Retina (tissue), 1 donor: ENCODE measurements around the gene PATL2.
A peak's percentile ranks its signal among the peaks of the same experiment; 100 is the strongest.
"Not testable (repeated sequence)": the region's sequence is repeated elsewhere in the genome, so short reads cannot be mapped to it uniquely, and the experiment has no call there.

Source experiments
- DNase-seq: peaks from one replicate; pipeline ENCODE4 v3.0.0-alpha.2; 2016

Gene PATL2

DNA sequence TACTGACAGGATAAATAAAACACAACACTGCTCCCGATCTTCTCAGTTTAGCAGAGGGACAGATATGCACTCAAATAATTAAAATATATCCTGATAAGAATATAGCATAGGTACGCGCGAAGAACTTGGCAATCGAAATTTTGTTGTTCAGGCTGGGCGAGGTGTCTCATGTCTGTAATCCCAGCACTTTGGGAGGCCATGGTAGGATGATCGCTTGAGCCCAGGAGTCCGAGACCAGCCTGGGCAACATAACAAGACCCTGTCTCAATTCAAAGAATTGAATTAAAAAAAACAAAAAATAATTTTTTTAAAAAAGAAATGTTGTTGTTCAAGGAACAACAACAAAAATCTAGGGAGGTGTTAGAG is 7.8 kb upstream of the PATL2 start:
- DNase-seq, result no peak

DNA sequence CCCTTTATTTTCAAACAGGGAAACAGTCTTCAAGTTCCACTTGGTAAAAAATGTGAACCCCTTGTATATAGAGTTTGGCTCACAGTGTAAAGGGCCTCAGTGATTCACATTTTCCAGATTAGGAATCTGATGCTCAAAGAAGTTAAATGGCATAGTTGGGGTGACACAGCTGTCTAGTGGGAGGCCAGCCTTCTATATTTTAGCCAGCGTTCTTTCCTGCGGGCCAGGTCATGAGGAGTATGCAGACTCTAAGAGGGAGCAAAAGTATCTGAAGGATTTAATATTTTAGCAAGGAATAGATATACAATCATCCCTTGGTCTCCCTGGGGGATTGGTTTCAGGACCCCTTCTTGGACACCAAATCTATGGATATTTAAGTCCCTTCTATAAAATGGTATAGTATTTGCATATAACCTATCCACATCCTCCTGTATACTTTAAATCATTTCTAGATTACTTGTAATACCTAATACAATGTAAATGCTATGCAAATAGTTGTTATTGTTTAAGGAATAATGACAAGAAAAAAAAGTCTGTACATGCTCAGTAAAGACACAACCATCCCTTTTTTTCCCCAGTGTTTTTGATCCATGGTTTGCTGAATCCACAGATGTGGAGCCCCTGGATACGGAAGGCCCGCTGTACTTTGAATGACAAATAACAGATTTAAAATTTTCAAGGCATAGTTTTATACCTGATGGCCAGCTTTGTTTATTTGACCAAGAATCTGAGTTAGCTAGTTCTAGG is 7.2 kb upstream of the PATL2 start:
- DNase-seq, result no peak

DNA sequence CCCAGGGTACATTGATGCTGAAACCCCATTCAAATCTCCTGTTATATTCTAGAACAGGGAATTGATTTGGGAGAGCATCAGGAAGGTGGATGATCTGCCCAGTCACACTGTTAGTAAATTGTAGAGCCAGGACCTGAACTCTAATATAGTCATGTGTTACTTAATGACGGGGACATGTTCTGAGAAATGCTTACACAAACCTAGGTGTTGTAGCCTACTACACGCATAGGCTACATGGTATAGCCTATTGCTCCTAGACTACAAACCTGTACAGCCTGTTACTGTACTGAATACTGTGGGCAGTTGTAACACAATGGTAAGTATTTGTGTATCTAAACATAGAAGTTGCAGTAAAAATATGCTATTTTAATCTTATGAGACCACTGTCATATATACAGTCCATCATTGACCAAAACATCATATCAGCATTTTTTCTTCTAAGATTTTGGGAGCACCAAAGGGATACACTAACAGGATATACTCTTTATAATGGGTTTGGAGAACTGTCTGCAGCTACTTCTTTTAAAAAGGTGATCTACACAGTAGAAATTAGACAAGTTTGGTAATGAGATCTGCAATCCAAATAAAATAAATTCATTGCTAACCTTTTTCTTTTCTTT is 6.0 kb upstream of the PATL2 start:
- DNase-seq, result no peak

DNA sequence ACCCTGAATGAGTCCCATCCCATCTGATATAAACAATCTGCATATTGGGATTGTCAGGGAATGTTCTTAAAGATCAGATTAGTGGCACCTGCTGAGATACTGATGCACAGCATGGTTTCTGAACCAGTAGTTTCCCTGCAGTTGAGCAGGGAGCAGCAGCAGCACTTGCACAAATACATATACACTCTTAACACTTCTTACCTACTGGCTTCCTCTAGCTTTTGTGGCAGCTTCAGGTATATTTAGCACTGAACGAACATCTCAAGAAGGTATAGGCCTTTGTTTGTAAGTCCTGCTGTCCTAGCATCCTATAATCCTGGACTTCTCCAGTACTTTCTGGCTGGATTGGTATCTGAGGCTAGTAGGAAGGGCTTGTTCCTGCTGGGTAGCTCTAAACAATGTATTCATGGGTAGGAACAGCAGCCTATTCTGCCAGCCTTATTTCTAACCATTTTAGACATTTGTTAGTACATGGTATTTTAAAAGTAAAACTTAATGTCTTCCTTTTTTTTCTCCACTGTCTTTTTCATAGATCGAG is 4.7 kb upstream of the PATL2 start:
- no peak for DNase-seq

DNA sequence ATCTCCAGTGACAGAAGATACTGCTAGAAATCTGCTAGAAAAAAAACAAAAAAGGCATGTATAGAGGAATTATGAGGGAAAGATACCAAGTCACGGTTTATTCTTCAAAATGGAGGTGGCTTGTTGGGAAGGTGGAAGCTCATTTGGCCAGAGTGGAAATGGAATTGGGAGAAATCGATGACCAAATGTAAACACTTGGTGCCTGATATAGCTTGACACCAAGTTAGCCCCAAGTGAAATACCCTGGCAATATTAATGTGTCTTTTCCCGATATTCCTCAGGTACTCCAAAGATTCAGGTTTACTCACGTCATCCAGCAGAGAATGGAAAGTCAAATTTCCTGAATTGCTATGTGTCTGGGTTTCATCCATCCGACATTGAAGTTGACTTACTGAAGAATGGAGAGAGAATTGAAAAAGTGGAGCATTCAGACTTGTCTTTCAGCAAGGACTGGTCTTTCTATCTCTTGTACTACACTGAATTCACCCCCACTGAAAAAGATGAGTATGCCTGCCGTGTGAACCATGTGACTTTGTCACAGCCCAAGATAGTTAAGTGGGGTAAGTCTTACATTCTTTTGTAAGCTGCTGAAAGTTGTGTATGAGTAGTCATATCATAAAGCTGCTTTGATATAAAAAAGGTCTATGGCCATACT is 4.1 kb upstream of the PATL2 start:
- DNase-seq, result no peak

DNA sequence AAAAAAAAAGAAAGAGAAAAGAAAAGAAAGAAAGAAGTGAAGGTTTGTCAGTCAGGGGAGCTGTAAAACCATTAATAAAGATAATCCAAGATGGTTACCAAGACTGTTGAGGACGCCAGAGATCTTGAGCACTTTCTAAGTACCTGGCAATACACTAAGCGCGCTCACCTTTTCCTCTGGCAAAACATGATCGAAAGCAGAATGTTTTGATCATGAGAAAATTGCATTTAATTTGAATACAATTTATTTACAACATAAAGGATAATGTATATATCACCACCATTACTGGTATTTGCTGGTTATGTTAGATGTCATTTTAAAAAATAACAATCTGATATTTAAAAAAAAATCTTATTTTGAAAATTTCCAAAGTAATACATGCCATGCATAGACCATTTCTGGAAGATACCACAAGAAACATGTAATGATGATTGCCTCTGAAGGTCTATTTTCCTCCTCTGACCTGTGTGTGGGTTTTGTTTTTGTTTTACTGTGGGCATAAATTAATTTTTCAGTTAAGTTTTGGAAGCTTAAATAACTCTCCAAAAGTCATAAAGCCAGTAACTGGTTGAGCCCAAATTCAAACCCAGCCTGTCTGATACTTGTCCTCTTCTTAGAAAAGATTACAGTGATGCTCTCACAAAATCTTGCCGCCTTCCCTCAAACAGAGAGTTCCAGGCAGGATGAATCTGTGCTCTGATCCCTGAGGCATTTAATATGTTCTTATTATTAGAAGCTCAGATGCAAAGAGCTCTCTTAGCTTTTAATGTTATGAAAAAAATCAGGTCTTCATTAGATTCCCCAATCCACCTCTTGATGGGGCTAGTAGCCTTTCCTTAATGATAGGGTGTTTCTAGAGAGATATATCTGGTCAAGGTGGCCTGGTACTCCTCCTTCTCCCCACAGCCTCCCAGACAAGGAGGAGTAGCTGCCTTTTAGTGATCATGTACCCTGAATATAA is 2.2 kb upstream of the PATL2 start:
- DNase-seq, result no peak

DNA sequence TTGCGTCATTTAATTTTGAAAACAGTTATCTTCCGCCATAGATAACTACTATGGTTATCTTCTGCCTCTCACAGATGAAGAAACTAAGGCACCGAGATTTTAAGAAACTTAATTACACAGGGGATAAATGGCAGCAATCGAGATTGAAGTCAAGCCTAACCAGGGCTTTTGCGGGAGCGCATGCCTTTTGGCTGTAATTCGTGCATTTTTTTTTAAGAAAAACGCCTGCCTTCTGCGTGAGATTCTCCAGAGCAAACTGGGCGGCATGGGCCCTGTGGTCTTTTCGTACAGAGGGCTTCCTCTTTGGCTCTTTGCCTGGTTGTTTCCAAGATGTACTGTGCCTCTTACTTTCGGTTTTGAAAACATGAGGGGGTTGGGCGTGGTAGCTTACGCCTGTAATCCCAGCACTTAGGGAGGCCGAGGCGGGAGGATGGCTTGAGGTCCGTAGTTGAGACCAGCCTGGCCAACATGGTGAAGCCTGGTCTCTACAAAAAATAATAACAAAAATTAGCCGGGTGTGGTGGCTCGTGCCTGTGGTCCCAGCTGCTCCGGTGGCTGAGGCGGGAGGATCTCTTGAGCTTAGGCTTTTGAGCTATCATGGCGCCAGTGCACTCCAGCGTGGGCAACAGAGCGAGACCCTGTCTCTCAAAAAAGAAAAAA is 1.4 kb upstream of the PATL2 start:
- peak; percentile 16 for DNase-seq

DNA sequence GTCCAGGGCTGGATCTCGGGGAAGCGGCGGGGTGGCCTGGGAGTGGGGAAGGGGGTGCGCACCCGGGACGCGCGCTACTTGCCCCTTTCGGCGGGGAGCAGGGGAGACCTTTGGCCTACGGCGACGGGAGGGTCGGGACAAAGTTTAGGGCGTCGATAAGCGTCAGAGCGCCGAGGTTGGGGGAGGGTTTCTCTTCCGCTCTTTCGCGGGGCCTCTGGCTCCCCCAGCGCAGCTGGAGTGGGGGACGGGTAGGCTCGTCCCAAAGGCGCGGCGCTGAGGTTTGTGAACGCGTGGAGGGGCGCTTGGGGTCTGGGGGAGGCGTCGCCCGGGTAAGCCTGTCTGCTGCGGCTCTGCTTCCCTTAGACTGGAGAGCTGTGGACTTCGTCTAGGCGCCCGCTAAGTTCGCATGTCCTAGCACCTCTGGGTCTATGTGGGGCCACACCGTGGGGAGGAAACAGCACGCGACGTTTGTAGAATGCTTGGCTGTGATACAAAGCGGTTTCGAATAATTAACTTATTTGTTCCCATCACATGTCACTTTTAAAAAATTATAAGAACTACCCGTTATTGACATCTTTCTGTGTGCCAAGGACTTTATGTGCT is 721 bp upstream of the PATL2 start:
- no peak for DNase-seq

DNA sequence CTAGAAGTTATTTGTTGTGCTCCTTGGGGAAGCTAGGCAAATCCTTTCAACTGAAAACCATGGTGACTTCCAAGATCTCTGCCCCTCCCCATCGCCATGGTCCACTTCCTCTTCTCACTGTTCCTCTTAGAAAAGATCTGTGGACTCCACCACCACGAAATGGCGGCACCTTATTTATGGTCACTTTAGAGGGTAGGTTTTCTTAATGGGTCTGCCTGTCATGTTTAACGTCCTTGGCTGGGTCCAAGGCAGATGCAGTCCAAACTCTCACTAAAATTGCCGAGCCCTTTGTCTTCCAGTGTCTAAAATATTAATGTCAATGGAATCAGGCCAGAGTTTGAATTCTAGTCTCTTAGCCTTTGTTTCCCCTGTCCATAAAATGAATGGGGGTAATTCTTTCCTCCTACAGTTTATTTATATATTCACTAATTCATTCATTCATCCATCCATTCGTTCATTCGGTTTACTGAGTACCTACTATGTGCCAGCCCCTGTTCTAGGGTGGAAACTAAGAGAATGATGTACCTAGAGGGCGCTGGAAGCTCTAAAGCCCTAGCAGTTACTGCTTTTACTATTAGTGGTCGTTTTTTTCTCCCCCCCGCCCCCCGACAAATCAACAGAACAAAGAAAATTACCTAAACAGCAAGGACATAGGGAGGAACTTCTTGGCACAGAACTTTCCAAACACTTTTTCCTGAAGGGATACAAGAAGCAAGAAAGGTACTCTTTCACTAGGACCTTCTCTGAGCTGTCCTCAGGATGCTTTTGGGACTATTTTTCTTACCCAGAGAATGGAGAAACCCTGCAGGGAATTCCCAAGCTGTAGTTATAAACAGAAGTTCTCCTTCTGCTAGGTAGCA is 657 bp downstream of the PATL2 start:
- no peak for DNase-seq

DNA sequence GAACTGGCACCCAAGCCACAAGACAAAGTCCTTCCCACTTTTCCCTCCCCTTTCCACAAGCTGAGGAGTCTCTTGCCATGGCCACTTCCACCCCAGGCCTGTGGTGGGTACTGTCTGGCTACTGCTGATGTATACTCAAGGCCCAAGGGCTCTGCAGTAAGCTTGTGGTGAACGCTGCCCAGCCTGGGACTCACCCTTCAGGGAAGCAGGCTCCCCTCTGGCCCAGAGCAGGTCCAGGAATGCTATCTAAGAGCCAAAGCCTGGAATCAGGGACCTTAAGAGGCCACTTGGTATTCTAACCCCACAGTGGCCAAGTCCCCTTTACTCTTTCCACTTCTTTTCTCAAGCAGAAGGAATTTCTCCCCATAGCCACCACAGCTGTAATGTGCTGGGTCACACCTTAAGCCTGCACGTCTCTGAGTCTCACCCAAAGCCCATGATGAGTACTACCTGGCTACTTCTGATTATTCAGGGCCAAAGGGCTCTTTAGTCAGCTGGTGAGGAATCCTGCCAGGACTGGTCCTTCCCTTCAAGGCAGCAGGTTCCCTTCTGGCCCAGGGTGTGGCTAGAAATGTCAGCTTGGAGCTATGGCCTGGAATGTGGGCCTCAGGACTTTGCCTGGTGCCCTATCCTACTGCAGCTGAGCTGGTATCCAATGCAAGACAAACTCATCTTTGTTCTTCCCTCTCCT is 4.0 kb downstream of the PATL2 start:
- no peak for DNase-seq

DNA sequence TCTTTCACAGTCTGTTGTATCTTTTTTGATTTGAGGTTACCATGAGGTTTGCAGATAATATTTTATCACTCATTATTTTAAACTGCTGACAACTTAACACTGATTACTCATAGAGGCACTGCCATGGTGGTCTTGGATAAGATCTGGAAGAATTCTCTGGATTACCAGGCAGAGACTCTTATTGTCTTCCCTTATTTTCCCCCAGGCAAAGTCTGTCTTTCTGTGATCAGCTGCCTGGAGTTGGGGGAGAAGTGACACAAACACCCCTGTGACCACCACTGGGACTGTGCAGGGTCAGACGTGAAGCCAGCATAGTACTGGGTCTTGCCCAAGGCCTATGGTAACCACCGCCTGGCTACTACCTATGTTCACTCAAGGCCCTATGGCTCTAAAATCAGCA is 4.7 kb downstream of the PATL2 start:
- no peak for DNase-seq

DNA sequence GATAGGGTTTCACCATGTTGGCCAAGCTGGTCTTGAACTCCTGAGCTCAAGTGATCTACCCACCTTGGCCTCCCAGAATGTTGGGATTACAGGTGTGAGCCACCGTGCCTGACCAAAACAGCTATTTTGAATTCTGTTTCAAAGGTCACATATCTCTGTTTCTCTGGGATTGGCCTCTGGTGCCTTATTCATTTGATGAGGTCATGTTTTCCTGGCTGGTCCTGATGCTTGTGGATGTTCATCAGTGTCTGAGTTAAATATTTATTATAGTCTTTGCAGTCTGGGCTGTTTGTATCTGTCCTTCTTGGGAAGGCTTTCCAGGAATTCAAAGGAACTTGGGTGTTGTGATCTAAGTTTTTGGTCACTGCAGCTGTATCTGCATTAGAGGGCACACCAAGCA is 5.1 kb downstream of the PATL2 start:
- DNase-seq, result no peak

DNA sequence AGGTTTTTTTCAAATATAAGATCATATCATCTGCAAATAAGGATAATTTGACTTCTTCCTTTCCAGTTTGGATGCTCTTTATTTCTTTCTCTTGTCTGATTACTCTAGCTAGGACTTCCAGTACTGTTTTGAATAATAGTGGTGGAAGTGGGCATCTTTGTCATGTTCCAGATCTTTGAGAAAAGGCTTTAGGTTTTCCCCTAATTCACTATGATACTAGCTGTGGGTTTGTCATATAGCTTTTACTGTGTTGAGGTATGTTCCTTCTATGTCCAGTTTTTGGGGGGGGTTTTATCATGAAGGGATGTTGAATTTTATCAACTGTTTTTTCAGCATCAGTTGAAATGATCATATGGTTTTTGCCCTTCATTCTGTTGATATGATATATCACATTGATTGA is 10.4 kb downstream of the PATL2 start:
- not testable (repeated sequence) for DNase-seq

DNA sequence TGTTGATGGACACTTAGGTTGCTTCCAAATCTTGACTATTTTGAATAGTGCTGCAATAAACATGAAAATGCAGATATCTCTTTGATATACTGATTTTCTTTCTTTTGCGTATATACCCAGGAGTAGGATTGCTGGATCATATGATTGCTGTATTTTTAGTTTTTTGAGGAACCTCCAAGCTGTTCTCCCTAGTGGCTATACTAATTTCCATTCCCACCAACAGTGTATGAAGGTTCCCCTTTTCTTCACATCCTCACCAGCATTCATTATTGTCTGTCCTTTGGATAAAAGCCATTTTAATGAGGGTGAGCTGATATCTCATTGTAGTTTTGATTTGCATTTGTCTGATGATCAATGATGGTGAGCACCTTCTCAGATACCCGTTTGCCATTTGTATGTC is 12.5 kb downstream of the PATL2 start:
- no peak for DNase-seq

DNA sequence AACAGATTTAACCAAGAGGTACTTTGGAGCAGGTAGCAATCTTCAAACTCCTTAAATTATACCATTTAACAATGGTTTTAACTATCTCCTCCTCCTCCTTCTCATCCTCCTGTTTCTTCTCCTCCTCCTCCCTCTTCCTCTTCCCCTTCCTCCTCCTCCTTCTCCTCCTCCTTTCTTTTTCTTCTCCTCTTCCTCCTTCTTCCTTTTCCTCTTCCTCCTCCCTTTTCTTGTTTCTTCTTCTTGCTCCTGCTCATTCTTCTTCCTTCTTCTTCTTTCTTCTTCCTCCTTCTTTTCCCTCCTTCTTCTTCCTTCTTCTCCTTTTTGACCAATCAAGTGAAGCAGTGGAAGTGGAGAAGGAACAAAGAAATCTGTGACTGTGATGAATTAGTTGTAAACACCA is 14.1 kb downstream of the PATL2 start:
- DNase-seq, result no peak

DNA sequence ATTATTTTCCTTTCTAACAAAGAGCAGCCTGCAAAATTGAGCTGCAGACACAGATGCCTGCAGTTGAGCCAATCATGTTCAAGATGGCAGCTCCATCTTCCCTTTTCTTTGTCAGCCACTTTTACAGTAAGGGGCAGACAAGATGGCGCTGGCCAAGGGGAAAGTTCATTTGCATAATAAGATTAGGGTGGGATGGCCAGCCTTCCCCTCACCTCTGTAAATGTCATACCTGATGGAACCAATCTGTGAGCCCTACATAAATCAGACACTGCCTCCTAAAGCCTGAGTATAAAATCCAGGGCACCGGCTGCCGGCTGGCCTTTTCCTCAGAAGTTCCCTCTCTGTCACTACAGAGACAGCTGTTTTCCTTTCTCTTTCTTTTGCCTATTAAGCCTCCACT is 15.8 kb downstream of the PATL2 start:
- DNase-seq, result no peak

DNA sequence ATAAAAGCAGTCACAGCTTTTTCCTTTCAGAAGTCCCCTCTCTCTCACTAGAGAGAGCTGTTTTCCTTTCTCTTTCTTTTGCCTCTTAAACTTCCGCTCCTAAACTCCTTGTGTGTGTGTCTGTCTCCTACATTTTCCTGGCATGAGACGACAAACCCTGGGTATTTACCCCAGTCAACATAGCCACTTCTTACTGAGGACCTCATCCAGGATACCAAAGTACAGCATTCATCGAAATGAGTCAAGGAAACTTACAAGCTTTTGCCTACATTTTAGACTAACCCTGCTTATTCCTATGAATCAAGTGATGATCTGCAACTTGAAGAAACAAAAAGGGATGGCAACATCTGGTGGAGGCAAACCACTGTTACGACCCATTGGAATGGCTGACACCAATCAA is 16.7 kb downstream of the PATL2 start:
- no peak for DNase-seq

DNA sequence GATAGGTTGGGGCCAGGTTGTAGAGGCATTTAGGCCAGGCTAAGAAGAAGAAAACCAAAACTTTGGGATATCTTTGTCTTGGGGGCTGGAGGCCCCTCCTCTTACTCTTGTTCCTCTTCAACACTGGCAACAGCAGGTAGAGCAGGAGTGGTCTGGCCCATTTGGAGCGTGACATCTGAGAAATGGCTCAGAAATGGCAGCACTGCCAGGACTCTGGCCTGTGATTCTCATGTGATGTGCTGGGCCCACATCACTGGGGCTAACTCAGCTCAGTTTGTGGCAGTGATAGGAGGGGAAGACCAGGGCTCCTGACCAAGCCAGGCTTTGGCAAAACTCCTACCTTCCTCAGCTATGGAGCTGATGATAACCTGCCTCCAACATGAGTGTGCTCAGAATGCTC is 18.5 kb downstream of the PATL2 start:
- no peak for DNase-seq

DNA sequence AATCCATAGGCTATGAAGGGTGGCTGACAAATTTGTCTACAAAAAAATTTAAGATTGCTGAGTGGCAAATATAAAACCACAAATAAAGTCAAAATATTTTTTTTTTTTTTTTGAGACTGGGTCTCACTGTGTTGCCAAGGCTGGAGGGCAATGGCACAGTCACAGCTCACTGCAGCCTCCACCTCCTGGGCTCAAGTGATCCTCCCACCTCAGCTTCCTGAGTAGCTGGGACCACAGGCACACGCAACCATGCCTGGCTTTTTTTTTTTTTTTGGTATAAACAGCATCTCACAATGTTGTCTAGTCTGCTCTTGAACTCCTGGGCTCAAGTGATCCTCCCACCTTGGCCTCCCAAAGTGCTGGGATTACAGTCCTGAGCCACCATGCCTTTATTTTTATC is 20.9 kb downstream of the PATL2 start:
- DNase-seq, result not testable (repeated sequence)

DNA sequence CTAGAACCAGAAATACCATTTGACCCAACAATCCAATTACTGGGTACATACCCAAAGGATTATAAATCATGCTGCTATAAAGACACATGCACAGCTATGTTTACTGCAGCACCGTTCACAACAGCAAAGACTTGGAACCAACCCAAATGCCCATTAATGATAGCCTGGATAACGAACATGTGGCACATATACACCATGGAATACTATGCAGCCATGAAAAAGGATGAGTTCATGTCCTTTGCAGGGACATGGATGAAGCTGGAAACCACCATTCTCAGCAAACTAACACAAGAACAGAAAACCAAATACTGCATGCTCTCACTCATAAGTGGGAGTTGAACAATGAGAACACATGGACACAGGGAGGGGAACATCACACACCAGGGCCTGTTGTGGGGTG is 21.8 kb downstream of the PATL2 start:
- not testable (repeated sequence) for DNase-seq
